SJSA1 (cell line): ENCODE data around the gene GALNTL6. TPM values are rescaled to one million over a fixed set of nuclear protein-coding genes. Genes with fewer than 3 reads are reported as not detected.

ENCODE experiments used
- DNase-seq, 2 experiments: peaks; one replicate each; pipeline ENCODE4 v3.0.0-alpha.2; 2015 to 2020; ENCODE audit warnings: low spot score in 2 of 2, low read depth in 1 of 2
- H3K27ac ChIP-seq: fragments of 250-450 bp; sonication (Bioruptor Pico); 2 replicates; pipeline ENCODE4 v1.5.1; 2020; ENCODE audit warnings: mild to moderate bottlenecking, moderate library complexity
- H3K27me3 ChIP-seq: fragments of 250-450 bp; sonication (Bioruptor Pico); replicated peaks from 2 replicates; pipeline ENCODE4 v1.5.1; 2020; ENCODE audit warnings: mild to moderate bottlenecking, moderate library complexity
- H3K36me3 ChIP-seq: fragments of 250-450 bp; sonication (Bioruptor Pico); 2 replicates; pipeline ENCODE4 v1.5.1; 2020; ENCODE audit warnings: mild to moderate bottlenecking
- H3K4me1 ChIP-seq: fragments of 250-450 bp; sonication (Bioruptor Pico); replicated peaks from 2 replicates; pipeline ENCODE4 v1.6.1; 2021; ENCODE audit warnings: mild to moderate bottlenecking
- H3K4me3 ChIP-seq: fragments of 250-450 bp; sonication (Bioruptor Pico); 2 replicates; pipeline ENCODE4 v1.5.1; 2020; ENCODE audit warnings: mild to moderate bottlenecking
- H3K9me3 ChIP-seq: fragments of 250-450 bp; sonication (Bioruptor Pico); replicated peaks from 2 replicates; pipeline ENCODE4 v1.5.1; 2020; ENCODE audit warnings: mild to moderate bottlenecking
- total RNA-seq: library from RNA; depleted of rRNA; stranded (reverse); fragments of >200 nt; shearing (Covaris generic); gene quantifications from 2 replicates; pipeline ENCODE4 v1.2.3, GENCODE V29; 2014

Gene GALNTL6
- total RNA-seq, 1 experiment from 2014 or later: 0.08 TPM

- no peaks in the 10 kb centered on the region for H3K9me3 ChIP-seq
- H3K27ac ChIP-seq: no peak overlapping the region
- no peak overlapping the region for H3K4me3 ChIP-seq
- DNase-seq: no peak
- peaks cover 12% of the 10 kb centered on the region; the same call in 1 of the 2 replicates for H3K27me3 ChIP-seq
- H3K36me3 ChIP-seq: no peaks in the 10 kb centered on the region
- peaks cover 7% of the 10 kb centered on the region; the same call in 1 of the 2 replicates for H3K4me1 ChIP-seq
Observed at GRCh38 chr4:173046818-173047217, 1233.6 kb downstream of the GALNTL6 start.

GRCh38 chr4:173051232-173051631 lies 1238.0 kb downstream of the GALNTL6 start:
- no peak for DNase-seq
- H3K4me1 ChIP-seq: peaks cover 12% of the 10 kb centered on the region; the same call in 1 of the 2 replicates
- no peaks in the 10 kb centered on the region for H3K9me3 ChIP-seq
- peaks cover 14% of the 10 kb centered on the region; the same call in 1 of the 2 replicates for H3K27me3 ChIP-seq
- H3K4me3 ChIP-seq: no peak overlapping the region
- no peaks in the 10 kb centered on the region for H3K36me3 ChIP-seq
- H3K27ac ChIP-seq: peak overlapping the region; percentile 25; the same call in 1 of the 2 replicates

GRCh38 chr4:173051716-173052115 lies 1238.5 kb downstream of the GALNTL6 start:
- no peaks in the 10 kb centered on the region for H3K36me3 ChIP-seq
- H3K4me1 ChIP-seq: peaks cover 12% of the 10 kb centered on the region; the same call in 1 of the 2 replicates
- peak overlapping the region; percentile 25; the same call in 1 of the 2 replicates for H3K27ac ChIP-seq
- no peak overlapping the region for H3K4me3 ChIP-seq
- H3K9me3 ChIP-seq: no peaks in the 10 kb centered on the region
- peak in 1 of 2 experiments; percentile 20 for DNase-seq
- peaks cover 14% of the 10 kb centered on the region; the same call in 1 of the 2 replicates for H3K27me3 ChIP-seq

GRCh38 chr4:173052439-173052838 lies 1239.2 kb downstream of the GALNTL6 start:
- no peak overlapping the region for H3K4me3 ChIP-seq

GRCh38 chr4:173056271-173056670 lies 1243.1 kb downstream of the GALNTL6 start:
- H3K4me3 ChIP-seq: no peak overlapping the region
- H3K9me3 ChIP-seq: no peaks in the 10 kb centered on the region
- H3K27ac ChIP-seq: no peak overlapping the region
- H3K36me3 ChIP-seq: no peaks in the 10 kb centered on the region
- DNase-seq: no peak
- peaks cover 18% of the 10 kb centered on the region for H3K4me1 ChIP-seq
- H3K27me3 ChIP-seq: peaks cover 5% of the 10 kb centered on the region; the same call in 1 of the 2 replicates

More at GRCh38 chr4:173052439-173052838, 1239.2 kb downstream of the GALNTL6 start:
- no peak for DNase-seq
- Histone ChIP-seq H3K4me1 (peaks cover 16% of the 10 kb centered on the region), H3K27me3 (peaks cover 14% of the 10 kb centered on the region; the same call in 1 of the 2 replicates), H3K9me3 (no peaks in the 10 kb centered on the region), H3K36me3 (no peaks in the 10 kb centered on the region), H3K27ac (no peak overlapping the region)

- Histone ChIP-seq H3K27me3 (peaks cover 5% of the 10 kb centered on the region; the same call in 1 of the 2 replicates), H3K4me3 (no peak overlapping the region), H3K36me3 (no peaks in the 10 kb centered on the region), H3K9me3 (no peaks in the 10 kb centered on the region), H3K4me1 (peaks cover 13% of the 10 kb centered on the region), H3K27ac (no peak overlapping the region)
- no peak for DNase-seq
Observed at GRCh38 chr4:173056710-173057109, 1243.5 kb downstream of the GALNTL6 start.

- peak in 1 of 2 experiments; percentile 10 for DNase-seq
- Histone ChIP-seq H3K27me3 (peaks cover 1% of the 10 kb centered on the region; the same call in 1 of the 2 replicates), H3K36me3 (no peaks in the 10 kb centered on the region), H3K9me3 (no peaks in the 10 kb centered on the region), H3K4me1 (peaks cover 7% of the 10 kb centered on the region), H3K27ac (no peak overlapping the region), H3K4me3 (no peak overlapping the region)
Observed at GRCh38 chr4:173057442-173057841, 1244.2 kb downstream of the GALNTL6 start.

- Histone ChIP-seq H3K4me3 (no peak overlapping the region), H3K4me1 (peaks cover 7% of the 10 kb centered on the region), H3K9me3 (no peaks in the 10 kb centered on the region), H3K27ac (no peak overlapping the region), H3K36me3 (no peaks in the 10 kb centered on the region), H3K27me3 (no peaks in the 10 kb centered on the region)
- DNase-seq: peak in 1 of 2 experiments; percentile 6
Observed at GRCh38 chr4:173057901-173058300, 1244.7 kb downstream of the GALNTL6 start.

GRCh38 chr4:173061160-173061559 lies 1248.0 kb downstream of the GALNTL6 start:
- no peaks in the 10 kb centered on the region for H3K36me3 ChIP-seq
- H3K4me1 ChIP-seq: peaks cover 7% of the 10 kb centered on the region
- H3K27me3 ChIP-seq: no peaks in the 10 kb centered on the region
- no peak overlapping the region for H3K27ac ChIP-seq
- no peak for DNase-seq
- H3K9me3 ChIP-seq: no peaks in the 10 kb centered on the region
- H3K4me3 ChIP-seq: no peak overlapping the region

GRCh38 chr4:173073939-173074500 lies 1260.8 kb downstream of the GALNTL6 start:
- H3K36me3 ChIP-seq: no peaks in the 10 kb centered on the region
- H3K4me1 ChIP-seq: no peaks in the 10 kb centered on the region
- DNase-seq: no peak
- H3K27me3 ChIP-seq: 0 out of 2 replicates have a peak, but pooled peaks cover 2% of the 10 kb centered on the region
- no peak overlapping the region for H3K27ac ChIP-seq
- no peaks in the 10 kb centered on the region; the same call in 1 of the 2 replicates for H3K9me3 ChIP-seq
- no peak overlapping the region for H3K4me3 ChIP-seq

- Histone ChIP-seq H3K27me3 (0 out of 2 replicates have a peak, but pooled peaks cover 2% of the 10 kb centered on the region), H3K4me1 (no peaks in the 10 kb centered on the region)
Observed at GRCh38 chr4:173074501-173074946, 1261.3 kb downstream of the GALNTL6 start.

GRCh38 chr4:173076903-173077634 lies 1263.9 kb downstream of the GALNTL6 start:
- no peak for DNase-seq

More at GRCh38 chr4:173074501-173074946, 1261.3 kb downstream of the GALNTL6 start:
- Histone ChIP-seq H3K36me3 (no peaks in the 10 kb centered on the region), H3K9me3 (no peaks in the 10 kb centered on the region; the same call in 1 of the 2 replicates), H3K27ac (no peak overlapping the region), H3K4me3 (no peak overlapping the region)
- DNase-seq: no peak

GRCh38 chr4:173088144-173088543 lies 1274.9 kb downstream of the GALNTL6 start:
- Histone ChIP-seq H3K4me1 (no peaks in the 10 kb centered on the region), H3K27me3 (no peaks in the 10 kb centered on the region), H3K9me3 (no peaks in the 10 kb centered on the region), H3K27ac (no peak overlapping the region), H3K36me3 (no peaks in the 10 kb centered on the region), H3K4me3 (no peak overlapping the region)
- no peak for DNase-seq

More at GRCh38 chr4:173076903-173077634, 1263.9 kb downstream of the GALNTL6 start:
- 0 out of 2 replicates have a peak, but pooled peaks cover 2% of the 10 kb centered on the region for H3K27me3 ChIP-seq
- no peaks in the 10 kb centered on the region for H3K36me3 ChIP-seq
- no peaks in the 10 kb centered on the region; the same call in 1 of the 2 replicates for H3K9me3 ChIP-seq
- no peak overlapping the region for H3K27ac ChIP-seq
- no peak overlapping the region for H3K4me3 ChIP-seq
- no peaks in the 10 kb centered on the region for H3K4me1 ChIP-seq
